ENCODE measurements around the gene COL25A1. TPM values are rescaled to one million over a fixed set of nuclear protein-coding genes. Genes with fewer than 3 reads are reported as not detected.
"Not testable (repeated sequence)": the region's sequence is repeated elsewhere in the genome, so short reads cannot be mapped to it uniquely, and the experiment has no call there.

Gene COL25A1
- total and polyA plus RNA-seq, 4 experiments from 2014 or later = 0.06 to 0.55 (median 0.44) TPM; not detected in 1

- H3K9me3 ChIP-seq (ENCODE audit: control insufficient read depth in 1 of 2, low read length in 2 of 2); H3K4me1 Mint-ChIP-seq; H3K27ac ChIP-seq (ENCODE audit: low read depth, low read length); POLR2A ChIA-PET (ENCODE audit: partially characterized antibody); H3K4me3 ChIP-seq (ENCODE audit: low read length in 2 of 2); H3K36me3 Mint-ChIP-seq; H3K27ac Mint-ChIP-seq; H3K4me1 ChIP-seq (ENCODE audit: insufficient read depth, low read length); DNase-seq; H3K4me3 Mint-ChIP-seq; CTCF ChIA-PET (ENCODE audit: partially characterized antibody); H3K27me3 ChIP-seq (ENCODE audit: insufficient read depth, low read length); intact Hi-C loops (cut with micrococcal nuclease); H3K36me3 ChIP-seq (ENCODE audit: insufficient read depth, low read length); H3K9me3 Mint-ChIP-seq: not testable (repeated sequence)
- H3K27me3 Mint-ChIP-seq = peaks cover 2 to 14% of the 10 kb centered on the region in 2 donors
Measured at GRCh38 chr4:109108215-109108614, 194.2 kb downstream of the COL25A1 start.

GRCh38 chr4:109094056-109094455 lies 208.4 kb downstream of the COL25A1 start:
- H3K4me1 ChIP-seq (ENCODE audit: insufficient read depth, low read length) = no peaks in the 10 kb centered on the region
- H3K9me3 ChIP-seq (ENCODE audit: control insufficient read depth in 1 of 2, low read length in 2 of 2) = no peaks in the 10 kb centered on the region
- intact Hi-C loops (cut with micrococcal nuclease) = no loop called here
- H3K27ac ChIP-seq (ENCODE audit: low read depth, low read length) = no peak overlapping the region
- Mint-ChIP-seq H3K27ac (no peak overlapping the region), H3K9me3 (no peaks in the 10 kb centered on the region), H3K27me3 (no peaks in the 10 kb centered on the region), H3K4me1 (no peaks in the 10 kb centered on the region), H3K36me3 (no peaks in the 10 kb centered on the region), H3K4me3 (no peak overlapping the region)
- no peaks in the 10 kb centered on the region for H3K27me3 ChIP-seq (ENCODE audit: insufficient read depth, low read length)
- H3K36me3 ChIP-seq (ENCODE audit: insufficient read depth, low read length) = no peaks in the 10 kb centered on the region
- no peak for DNase-seq
- CTCF ChIA-PET (ENCODE audit: partially characterized antibody) = no interaction called here
- no peak overlapping the region for H3K4me3 ChIP-seq (ENCODE audit: low read length in 2 of 2)
- POLR2A ChIA-PET (ENCODE audit: partially characterized antibody) = no interaction called here

- POLR2A ChIA-PET (ENCODE audit: partially characterized antibody) = no interaction called here
- CTCF ChIA-PET (ENCODE audit: partially characterized antibody) = no interaction called here
- H3K4me1 Mint-ChIP-seq = no peaks in the 10 kb centered on the region
Measured at GRCh38 chr4:109091727-109092409, 210.6 kb downstream of the COL25A1 start.

GRCh38 chr4:109083911-109084310 lies 218.5 kb downstream of the COL25A1 start:
- Histone ChIP-seq H3K4me1 (ENCODE audit: insufficient read depth, low read length) (no peaks in the 10 kb centered on the region), H3K27me3 (ENCODE audit: insufficient read depth, low read length) (no peaks in the 10 kb centered on the region), H3K9me3 (ENCODE audit: control insufficient read depth in 1 of 2, low read length in 2 of 2) (no peaks in the 10 kb centered on the region), H3K36me3 (ENCODE audit: insufficient read depth, low read length) (no peaks in the 10 kb centered on the region), H3K27ac (ENCODE audit: low read depth, low read length) (no peak overlapping the region), H3K4me3 (ENCODE audit: low read length in 2 of 2) (no peak overlapping the region)
- intact Hi-C loops (cut with micrococcal nuclease) = no loop called here
- H3K27me3 Mint-ChIP-seq = peaks cover 4 to 12% of the 10 kb centered on the region in 2 donors
- no peaks in the 10 kb centered on the region for H3K4me1 Mint-ChIP-seq
- H3K4me3 Mint-ChIP-seq = no peak overlapping the region
- POLR2A ChIA-PET (ENCODE audit: partially characterized antibody) = no interaction called here
- no peak for DNase-seq
- CTCF ChIA-PET (ENCODE audit: partially characterized antibody) = no interaction called here
- H3K36me3 Mint-ChIP-seq = no peaks in the 10 kb centered on the region
- no peaks in the 10 kb centered on the region for H3K9me3 Mint-ChIP-seq
- H3K27ac Mint-ChIP-seq = no peak overlapping the region

More at GRCh38 chr4:109091727-109092409, 210.6 kb downstream of the COL25A1 start:
- no peak overlapping the region for H3K4me3 ChIP-seq (ENCODE audit: low read length in 2 of 2)
- H3K4me1 ChIP-seq (ENCODE audit: insufficient read depth, low read length) = no peaks in the 10 kb centered on the region
- H3K9me3 ChIP-seq (ENCODE audit: control insufficient read depth in 1 of 2, low read length in 2 of 2) = no peaks in the 10 kb centered on the region
- no peaks in the 10 kb centered on the region for H3K36me3 ChIP-seq (ENCODE audit: insufficient read depth, low read length)
- no peak for DNase-seq
- Mint-ChIP-seq H3K27me3 (peaks cover 0 to under 1% of the 10 kb centered on the region in 2 donors), H3K4me3 (no peak overlapping the region), H3K36me3 (no peaks in the 10 kb centered on the region), H3K27ac (no peak overlapping the region), H3K9me3 (no peaks in the 10 kb centered on the region)
- no peak overlapping the region for H3K27ac ChIP-seq (ENCODE audit: low read depth, low read length)
- intact Hi-C loops (cut with micrococcal nuclease) = no loop called here
- H3K27me3 ChIP-seq (ENCODE audit: insufficient read depth, low read length) = no peaks in the 10 kb centered on the region

GRCh38 chr4:109079731-109080130 lies 222.7 kb downstream of the COL25A1 start:
- no peaks in the 10 kb centered on the region for H3K4me1 ChIP-seq (ENCODE audit: insufficient read depth, low read length)
- no peaks in the 10 kb centered on the region for H3K36me3 ChIP-seq (ENCODE audit: insufficient read depth, low read length)
- Mint-ChIP-seq H3K27me3 (peaks cover 0 to 3% of the 10 kb centered on the region in 2 donors), H3K36me3 (no peaks in the 10 kb centered on the region), H3K4me1 (no peaks in the 10 kb centered on the region), H3K9me3 (no peaks in the 10 kb centered on the region), H3K4me3 (no peak overlapping the region), H3K27ac (no peak overlapping the region)
- H3K27me3 ChIP-seq (ENCODE audit: insufficient read depth, low read length) = no peaks in the 10 kb centered on the region
- H3K9me3 ChIP-seq (ENCODE audit: control insufficient read depth in 1 of 2, low read length in 2 of 2) = no peaks in the 10 kb centered on the region
- H3K4me3 ChIP-seq (ENCODE audit: low read length in 2 of 2) = no peak overlapping the region
- intact Hi-C loops (cut with micrococcal nuclease) = no loop called here
- DNase-seq = no peak
- ChIA-PET POLR2A (ENCODE audit: partially characterized antibody) (no interaction called here), CTCF (ENCODE audit: partially characterized antibody) (no interaction called here)
- H3K27ac ChIP-seq (ENCODE audit: low read depth, low read length) = no peak overlapping the region

- ChIA-PET POLR2A (ENCODE audit: partially characterized antibody) (no interaction called here), CTCF (ENCODE audit: partially characterized antibody) (no interaction called here)
- Histone ChIP-seq H3K27ac (ENCODE audit: low read depth, low read length) (no peak overlapping the region), H3K9me3 (ENCODE audit: control insufficient read depth in 1 of 2, low read length in 2 of 2) (no peaks in the 10 kb centered on the region), H3K4me3 (ENCODE audit: low read length in 2 of 2) (no peak overlapping the region), H3K36me3 (ENCODE audit: insufficient read depth, low read length) (no peaks in the 10 kb centered on the region), H3K4me1 (ENCODE audit: insufficient read depth, low read length) (no peaks in the 10 kb centered on the region), H3K27me3 (ENCODE audit: insufficient read depth, low read length) (no peaks in the 10 kb centered on the region)
- Mint-ChIP-seq H3K4me1 (no peaks in the 10 kb centered on the region), H3K4me3 (no peak overlapping the region), H3K27ac (no peak overlapping the region), H3K27me3 (peaks cover 0 to 1% of the 10 kb centered on the region in 2 donors), H3K9me3 (no peaks in the 10 kb centered on the region), H3K36me3 (no peaks in the 10 kb centered on the region)
- DNase-seq = no peak
- intact Hi-C loops (cut with micrococcal nuclease) = no loop called here
Measured at GRCh38 chr4:109079201-109079600, 223.3 kb downstream of the COL25A1 start.

- Histone ChIP-seq H3K9me3 (ENCODE audit: control insufficient read depth in 1 of 2, low read length in 2 of 2) (no peaks in the 10 kb centered on the region), H3K4me3 (ENCODE audit: low read length in 2 of 2) (no peak overlapping the region), H3K36me3 (ENCODE audit: insufficient read depth, low read length) (no peaks in the 10 kb centered on the region), H3K27me3 (ENCODE audit: insufficient read depth, low read length) (no peaks in the 10 kb centered on the region), H3K27ac (ENCODE audit: low read depth, low read length) (no peak overlapping the region), H3K4me1 (ENCODE audit: insufficient read depth, low read length) (no peaks in the 10 kb centered on the region)
- no peak for DNase-seq
- no peak overlapping the region for H3K27ac Mint-ChIP-seq
- no peaks in the 10 kb centered on the region for H3K36me3 Mint-ChIP-seq
- peaks cover 0 to 1% of the 10 kb centered on the region in 2 donors for H3K27me3 Mint-ChIP-seq
- no peaks in the 10 kb centered on the region for H3K9me3 Mint-ChIP-seq
- intact Hi-C loops (cut with micrococcal nuclease) = no loop called here
- ChIA-PET CTCF (ENCODE audit: partially characterized antibody) (no interaction called here), POLR2A (ENCODE audit: partially characterized antibody) (interaction anchor here (0.7 kb wide), 1 partner anchor 1269 kb away, joined by 3 read pairs; no protein-coding TSS in a partner anchor)
- no peak overlapping the region for H3K4me3 Mint-ChIP-seq
- no peaks in the 10 kb centered on the region for H3K4me1 Mint-ChIP-seq
Measured at GRCh38 chr4:109078724-109079123, 223.7 kb downstream of the COL25A1 start.

- H3K9me3 Mint-ChIP-seq = no peaks in the 10 kb centered on the region
- H3K36me3 Mint-ChIP-seq = no peaks in the 10 kb centered on the region
- Histone ChIP-seq H3K4me1 (ENCODE audit: insufficient read depth, low read length) (no peaks in the 10 kb centered on the region), H3K27ac (ENCODE audit: low read depth, low read length) (no peak overlapping the region), H3K36me3 (ENCODE audit: insufficient read depth, low read length) (no peaks in the 10 kb centered on the region), H3K27me3 (ENCODE audit: insufficient read depth, low read length) (no peaks in the 10 kb centered on the region), H3K9me3 (ENCODE audit: control insufficient read depth in 1 of 2, low read length in 2 of 2) (no peaks in the 10 kb centered on the region), H3K4me3 (ENCODE audit: low read length in 2 of 2) (no peak overlapping the region)
- no peaks in the 10 kb centered on the region for H3K4me1 Mint-ChIP-seq
- peaks cover 0 to 3% of the 10 kb centered on the region in 2 donors for H3K27me3 Mint-ChIP-seq
- H3K27ac Mint-ChIP-seq = no peak overlapping the region
- H3K4me3 Mint-ChIP-seq = no peak overlapping the region
- POLR2A ChIA-PET (ENCODE audit: partially characterized antibody) = no interaction called here
- CTCF ChIA-PET (ENCODE audit: partially characterized antibody) = no interaction called here
- intact Hi-C loops (cut with micrococcal nuclease) = no loop called here
- no peak for DNase-seq
Measured at GRCh38 chr4:109077505-109077904, 225.0 kb downstream of the COL25A1 start.

Data from CD4-positive, alpha-beta memory T cell (primary cell).